AG08396 (cell line): ENCODE results near the gene PATJ.
"Not testable (repeated sequence)": the region's sequence is repeated elsewhere in the genome, so short reads cannot be mapped to it uniquely, and the experiment has no call there.

ENCODE experiments used
- DNase-seq: peaks from one replicate; pipeline ENCODE4 v3.0.0; 2012; ENCODE audit warnings: low spot score, mixed read lengths

The PATJ gene

GRCh38 chr1:62092110-62092509 is 349.8 kb downstream of the PATJ start:
- DNase-seq, result no peak

- DNase-seq, result no peak
Measured at GRCh38 chr1:62093261-62093660, 351.0 kb downstream of the PATJ start.

GRCh38 chr1:62097464-62097863 is 355.2 kb downstream of the PATJ start:
- no peak for DNase-seq

GRCh38 chr1:62100442-62100841 is 358.2 kb downstream of the PATJ start:
- no peak for DNase-seq

- DNase-seq, result no peak
Measured at GRCh38 chr1:62103846-62104245, 361.6 kb downstream of the PATJ start.

GRCh38 chr1:62107923-62108322 is 365.6 kb downstream of the PATJ start:
- DNase-seq, result no peak

GRCh38 chr1:62109124-62109523 is 366.8 kb downstream of the PATJ start:
- DNase-seq, result no peak

- no peak for DNase-seq
Measured at GRCh38 chr1:62110198-62110817, 368.0 kb downstream of the PATJ start.

- no peak for DNase-seq
Measured at GRCh38 chr1:62111084-62111483, 368.8 kb downstream of the PATJ start.

GRCh38 chr1:62113507-62113906 is 371.2 kb downstream of the PATJ start:
- no peak for DNase-seq

GRCh38 chr1:62117018-62117750 is 374.9 kb downstream of the PATJ start:
- DNase-seq, result no peak

GRCh38 chr1:62126579-62127290 is 384.5 kb downstream of the PATJ start:
- DNase-seq, result no peak

- no peak for DNase-seq
Measured at GRCh38 chr1:62128745-62129144, 386.5 kb downstream of the PATJ start.

- DNase-seq, result peak; percentile 70
Measured at GRCh38 chr1:62131093-62131725, 388.9 kb downstream of the PATJ start.

GRCh38 chr1:62138029-62138428 is 395.7 kb downstream of the PATJ start:
- DNase-seq, result no peak

GRCh38 chr1:62139410-62139809 is 397.1 kb downstream of the PATJ start:
- DNase-seq, result no peak

- no peak for DNase-seq
Measured at GRCh38 chr1:62140666-62141065, 398.4 kb downstream of the PATJ start.

- DNase-seq, result no peak
Measured at GRCh38 chr1:62142496-62142895, 400.2 kb downstream of the PATJ start.

- peak; percentile 39 for DNase-seq
Measured at GRCh38 chr1:62144238-62144831, 402.1 kb downstream of the PATJ start.

- DNase-seq, result no peak
Measured at GRCh38 chr1:62159940-62160348, 417.7 kb downstream of the PATJ start.

- no peak for DNase-seq
Measured at GRCh38 chr1:62161711-62162110, 419.4 kb downstream of the PATJ start.

GRCh38 chr1:62170380-62170779 is 428.1 kb downstream of the PATJ start:
- not testable (repeated sequence) for DNase-seq
